ENCODE measurements around the gene BID. TPM values are rescaled to one million over a fixed set of nuclear protein-coding genes. Genes with fewer than 3 reads are reported as not detected.

The BID gene
- total RNA-seq, 1 experiment from 2014 or later, result 23.2 TPM

- no peak overlapping the region for H4K91ac ChIP-seq (ENCODE audit: insufficient read length, low read depth, low read length)
- Mint-ChIP-seq H3K27me3 (ENCODE audit: low read depth) (no peaks in the 10 kb centered on the region), H3K4me3 (no peak overlapping the region), H3K9me3 (no peaks in the 10 kb centered on the region), H3K4me1 (peaks cover 16 to 17% of the 10 kb centered on the region in 2 experiments), H3K27ac (peak overlapping the region in 1 of 3 experiments; percentile 64; a peak in 1 of 7 replicates), H3K36me3 (ENCODE audit: insufficient read depth in 1 of 3, low read depth in 3 of 3) (peaks cover 8 to 13% (median 9%) of the 10 kb centered on the region in 3 experiments)
- H3T11ph ChIP-seq (ENCODE audit: low read length), result no peak overlapping the region
- no peak overlapping the region for H2BK20ac ChIP-seq (ENCODE audit: low read depth, low read length, poor library complexity, severe bottlenecking)
- H3K9ac ChIP-seq (ENCODE audit: extremely low read depth, insufficient read length, low read length), result no peak overlapping the region
- no peak overlapping the region for H3K4ac ChIP-seq (ENCODE audit: low read depth, low read length)
- no CpG with 5 or more reads among the region's 7 CpGs for WGBS (ENCODE audit: extremely low coverage, insufficient read length, low lambda C conversion rate)
- H2AK5ac ChIP-seq (ENCODE audit: insufficient read length, low read length), result no peak overlapping the region
- no peak overlapping the region for H2AFZ ChIP-seq (ENCODE audit: low read length)
- no peak overlapping the region for H2BK15ac ChIP-seq (ENCODE audit: low read depth, low read length)
- H3K27ac ChIP-seq (ENCODE audit: insufficient read length, low read depth, low read length), result no peak overlapping the region
- H3K56ac ChIP-seq (ENCODE audit: insufficient read length, low read depth, low read length), result no peak overlapping the region
- H3K18ac ChIP-seq (ENCODE audit: insufficient read length, low read depth, low read length), result no peak overlapping the region
- peaks cover 5% of the 10 kb centered on the region; the same call in 1 of the 2 replicates for H3K4me1 ChIP-seq (ENCODE audit: insufficient read depth, low read length)
- H2BK120ac ChIP-seq (ENCODE audit: low read depth, low read length, poor library complexity, severe bottlenecking), result no peak overlapping the region
- H3K14ac ChIP-seq (ENCODE audit: insufficient read depth, low read length), result no peak overlapping the region
- H2BK5ac ChIP-seq (ENCODE audit: insufficient read length, low read length), result no peak overlapping the region
- TF ChIP-seq CTCF (conservative IDR thresholded peaks at IDR 0.05), result no peak
- no peak for DNase-seq
- H4K8ac ChIP-seq (replicated peaks; ENCODE audit: insufficient read length, low read depth, low read length), result no peak overlapping the region
- no peaks in the 10 kb centered on the region for H3K9me3 ChIP-seq (ENCODE audit: control insufficient read depth, low read depth, low read length)
- H3K79me2 ChIP-seq (ENCODE audit: insufficient read depth, low read length), result no peaks in the 10 kb centered on the region
- H3K27me3 ChIP-seq (ENCODE audit: insufficient read depth, low read length), result no peaks in the 10 kb centered on the region
- no peak overlapping the region for H3K23ac ChIP-seq (ENCODE audit: insufficient read length, low read depth, low read length)
- no peak overlapping the region for H4K5ac ChIP-seq (ENCODE audit: insufficient read length, low read depth, low read length)
- no peaks in the 10 kb centered on the region for H4K20me1 ChIP-seq (ENCODE audit: control insufficient read depth, insufficient read depth, insufficient read length)
- no peaks in the 10 kb centered on the region for H3K23me2 ChIP-seq (ENCODE audit: insufficient read length, low read depth, low read length, poor library complexity, severe bottlenecking)
- H3K79me1 ChIP-seq (ENCODE audit: insufficient read depth, low read depth, low read length, poor library complexity, severe bottlenecking), result no peaks in the 10 kb centered on the region
- H3K4me2 ChIP-seq (ENCODE audit: insufficient read depth, insufficient read length, low read length), result no peak overlapping the region
- H2BK12ac ChIP-seq (ENCODE audit: insufficient read length, low read depth, low read length), result no peak overlapping the region
Observed at GRCh38 chr22:17699696-17700340, 74.5 kb downstream of the BID start.

All from H9 (cell line).